GM12873 (cell line): ENCODE data around the gene NR1D1.

ENCODE experiments used
- CTCF ChIP-seq: IDR thresholded peaks from 2 replicates; pipeline ENCODE4 v1.5.1; 2012; ENCODE audit warnings: low read depth, mild to moderate bottlenecking, moderate library complexity, low read length, control low read depth; ENCODE audit not compliant: insufficient read depth; ENCODE audit errors: missing control alignments

The NR1D1 gene

DNA sequence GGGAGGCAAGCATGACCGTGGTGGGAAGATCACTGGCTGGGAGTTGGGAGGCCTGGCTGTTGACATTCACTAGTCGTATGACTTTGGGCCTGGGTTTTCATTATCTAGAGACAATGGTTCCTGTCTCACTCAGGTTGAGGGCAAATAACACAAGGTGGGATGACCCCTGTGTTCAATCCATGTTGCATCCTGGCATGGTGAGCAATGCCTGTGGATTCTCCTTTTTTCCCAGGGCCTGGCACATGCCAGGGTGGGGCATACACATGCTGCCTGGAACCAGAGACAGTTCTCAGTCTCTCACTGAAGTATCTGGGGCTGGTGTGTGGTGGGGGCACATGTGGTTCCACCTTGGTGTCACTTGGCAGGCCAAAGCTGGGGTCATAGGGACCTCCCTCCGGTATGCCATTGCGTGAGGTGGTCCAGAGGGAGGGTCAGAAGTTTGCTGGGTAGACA, 32.2 kb downstream of the NR1D1 start:
- no peak for TF ChIP-seq CTCF

- no peak for TF ChIP-seq CTCF
These were observed 32.7 kb downstream of the NR1D1 start for GRCh38 chr17:40067710-40068109.

- TF ChIP-seq CTCF = no peak
These were observed 34.4 kb downstream of the NR1D1 start for GRCh38 chr17:40065769-40066510.

DNA sequence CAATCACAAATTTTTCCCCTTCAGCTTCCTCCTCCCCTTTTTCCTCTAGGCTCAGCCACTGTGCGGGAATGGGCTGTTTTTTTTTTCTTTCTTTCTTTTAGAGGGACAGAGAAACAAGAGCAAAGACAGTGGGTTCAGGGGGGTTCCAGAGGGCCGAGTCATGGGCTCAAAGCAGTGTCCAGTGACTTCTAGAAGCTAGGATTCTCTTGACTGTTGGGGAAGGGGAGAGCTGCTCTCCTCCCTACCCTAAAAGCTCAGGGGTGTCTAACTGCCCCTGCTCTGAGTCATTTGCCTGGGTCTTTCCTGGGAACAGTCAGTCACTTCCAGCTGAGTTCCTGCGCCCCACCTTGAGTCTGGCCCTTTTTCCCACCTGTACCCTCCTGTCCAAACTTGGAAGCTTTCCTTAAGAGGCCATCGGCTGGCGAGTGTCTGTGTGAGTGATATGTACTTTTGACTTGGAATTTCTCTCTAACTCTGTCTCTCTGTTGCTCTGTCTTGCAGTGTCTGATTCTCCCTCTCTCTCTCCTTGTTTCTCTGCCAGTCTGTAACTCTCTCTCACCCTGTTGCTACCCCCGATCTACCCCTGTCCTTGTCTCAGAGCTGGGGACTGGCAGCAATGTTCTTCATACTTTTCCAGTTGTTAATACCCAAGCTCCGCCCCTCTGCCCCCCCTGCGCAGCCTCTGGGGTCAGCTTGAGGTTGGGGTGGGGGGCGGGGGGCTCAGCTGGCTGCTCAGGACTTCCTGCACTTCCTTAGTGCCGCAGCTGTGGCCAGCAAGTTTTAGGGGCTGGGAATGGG, 35.2 kb downstream of the NR1D1 start:
- no peak for TF ChIP-seq CTCF

DNA sequence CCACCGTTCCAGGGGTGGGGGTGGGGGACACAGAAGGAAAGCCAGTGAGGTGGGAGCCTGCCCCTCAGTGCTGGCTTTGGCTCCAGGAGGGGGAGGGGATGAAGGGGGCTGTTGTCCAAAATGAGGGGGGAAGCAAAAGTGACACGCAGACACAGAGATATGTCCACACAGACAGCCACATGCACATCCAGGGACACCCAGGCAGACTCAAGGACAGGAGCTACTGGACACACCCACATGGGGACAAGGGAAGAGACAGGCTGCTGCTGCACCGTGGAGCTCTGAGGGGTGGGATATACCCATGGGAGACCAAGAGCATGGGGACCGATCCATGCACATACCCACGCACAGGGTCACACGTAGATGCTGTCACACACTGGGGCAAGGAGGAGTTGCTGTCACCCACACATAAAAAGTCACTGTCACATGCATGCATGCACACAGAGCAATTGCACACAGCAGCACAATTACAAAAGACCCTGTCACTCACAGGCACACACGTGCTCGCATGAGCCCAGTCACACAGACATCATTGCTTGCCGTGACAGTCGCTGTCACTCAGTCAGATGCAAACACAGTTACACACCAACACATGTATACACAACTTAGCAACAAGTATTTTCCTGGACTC, 36.4 kb downstream of the NR1D1 start:
- no peak for TF ChIP-seq CTCF

DNA sequence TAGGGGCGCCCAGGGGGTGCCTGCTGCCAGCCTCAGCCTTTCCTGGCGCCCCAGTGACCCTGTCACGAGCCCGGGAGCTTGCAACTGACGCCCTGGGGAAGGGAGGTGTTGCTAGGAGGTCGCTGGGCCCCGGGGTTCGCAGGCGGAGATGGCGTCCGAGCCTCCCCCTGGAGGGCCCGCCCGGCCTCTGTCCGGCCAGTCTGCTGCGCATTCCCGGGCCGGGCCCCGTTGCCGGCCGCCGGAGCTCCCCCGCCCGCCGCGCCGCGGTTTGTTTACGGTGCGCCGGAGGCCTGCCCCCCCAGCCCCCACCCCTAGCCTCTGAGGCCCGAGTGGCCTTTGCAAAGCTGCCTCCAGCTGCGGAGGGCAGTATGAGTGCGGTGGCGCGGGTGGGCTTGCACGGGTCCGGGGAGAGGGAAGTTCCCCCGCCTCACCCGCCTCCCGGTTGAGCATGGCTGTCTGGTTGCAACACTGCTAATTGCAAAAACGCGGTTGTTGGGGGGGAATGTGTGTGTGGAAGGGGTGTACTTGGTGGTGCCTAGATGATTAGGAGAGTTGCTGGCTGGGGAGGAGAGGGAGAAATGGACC, 37.1 kb downstream of the NR1D1 start:
- TF ChIP-seq CTCF = no peak
